Tibial artery (tissue), 4 donors: ENCODE measurements around the gene CDC42EP2.

Experiments
- DNase-seq, 2 donors: peaks; one replicate each; pipeline ENCODE4 v3.0.0-alpha.2; 2019
- H3K27ac ChIP-seq, 2 donors: fragments of 200-600 bp; sonication (generic) in 1 of 2; 1 replicate in 1 of 2; 2 replicates in 1 of 2; pipeline ENCODE4 v1.5.1; 2018 to 2019; ENCODE audit warnings: mild to moderate bottlenecking in 1 of 2
- H3K27me3 ChIP-seq, 2 donors: fragments of 200-600 bp; sonication (generic) in 1 of 2; one replicate each; pipeline versions ENCODE4 v1.5.1 to v1.6.0; 2016 to 2019
- H3K36me3 ChIP-seq, 3 donors: fragments of 200-600 bp; sonication (generic) in 2 of 3; one replicate each; pipeline ENCODE4 v1.5.1; 2016 to 2019; ENCODE audit warnings: mild to moderate bottlenecking in 2 of 3
- H3K4me1 ChIP-seq, 4 donors: fragments of 200-600 bp; sonication (generic) in 2 of 4; 1 replicate in 3 of 4; 2 replicates in 1 of 4; pipeline ENCODE4 v1.5.1; 2016 to 2019
- H3K4me3 ChIP-seq, 2 donors: fragments of 200-600 bp; sonication (generic) in 1 of 2; 1 replicate in 1 of 2; 2 replicates in 1 of 2; pipeline ENCODE4 v1.5.1; 2018 to 2019; ENCODE audit warnings: mild to moderate bottlenecking in 2 of 2
- H3K9me3 ChIP-seq, 3 donors: fragments of 200-600 bp; sonication (generic) in 1 of 3; one replicate each; pipeline ENCODE4 v1.5.1; 2016 to 2019
- CTCF ChIP-seq, 2 experiments: fragments of 200-600 bp in 1 of 2; fragments of 450-650 bp in 1 of 2; IDR thresholded peaks; one replicate each; pipeline ENCODE4 v1.5.1; 2017 to 2019; ENCODE audit warnings: antibody characterized with exemption in 2 of 2, mild to moderate bottlenecking in 1 of 2, moderate library complexity in 1 of 2
- intact Hi-C: fragments of 100-400 bp; cut with DNase I; formaldehyde crosslinking; loops from one replicate; pipeline ENCODE4 v1.15.0; 2023; ENCODE audit warnings: low total_unique reads

The CDC42EP2 gene

GRCh38 chr11:65286686-65287085 is 28.0 kb upstream of the CDC42EP2 start:
- Histone ChIP-seq H3K27ac (no peak overlapping the region), H3K4me1 (peaks cover 0 to 17% (median 0%) of the 10 kb centered on the region in 4 donors), H3K4me3 (no peak overlapping the region), H3K9me3 (no peaks in the 10 kb centered on the region), H3K27me3 (no peaks in the 10 kb centered on the region), H3K36me3 (peaks cover 9 to 65% (median 15%) of the 10 kb centered on the region in 3 donors)
- intact Hi-C loops, result no loop called here
- DNase-seq, result no peak
- TF ChIP-seq CTCF (IDR thresholded peaks at IDR 0.05), result no peak

- no peak for DNase-seq
- Histone ChIP-seq H3K36me3 (peaks cover 4 to 62% (median 7%) of the 10 kb centered on the region in 3 donors), H3K9me3 (no peaks in the 10 kb centered on the region), H3K27ac (no peak overlapping the region), H3K4me1 (peaks cover 0 to 17% (median 0%) of the 10 kb centered on the region in 4 donors), H3K27me3 (no peaks in the 10 kb centered on the region), H3K4me3 (no peak overlapping the region)
- TF ChIP-seq CTCF (IDR thresholded peaks at IDR 0.05), result no peak
- intact Hi-C loops, result no loop called here
Observed at GRCh38 chr11:65287601-65288000, 27.1 kb upstream of the CDC42EP2 start.

GRCh38 chr11:65288706-65289536 is 25.7 kb upstream of the CDC42EP2 start:
- H3K9me3 ChIP-seq, result no peaks in the 10 kb centered on the region
- no peak overlapping the region for H3K27ac ChIP-seq
- DNase-seq, result no peak
- H3K36me3 ChIP-seq, result peaks cover 0 to 68% (median 9%) of the 10 kb centered on the region in 3 donors
- no peak overlapping the region for H3K4me3 ChIP-seq
- TF ChIP-seq CTCF (IDR thresholded peaks at IDR 0.05), result no peak
- no peaks in the 10 kb centered on the region for H3K27me3 ChIP-seq
- intact Hi-C loops, result no loop called here
- H3K4me1 ChIP-seq, result peaks cover 0 to 17% (median 0%) of the 10 kb centered on the region in 4 donors

GRCh38 chr11:65290448-65291165 is 24.1 kb upstream of the CDC42EP2 start:
- Histone ChIP-seq H3K4me3 (no peak overlapping the region), H3K27me3 (no peaks in the 10 kb centered on the region), H3K4me1 (peaks cover 0 to 17% (median 0%) of the 10 kb centered on the region in 4 donors), H3K27ac (peak overlapping the region; percentile 58 to 59), H3K36me3 (peaks cover 4 to 68% (median 25%) of the 10 kb centered on the region in 3 donors), H3K9me3 (no peaks in the 10 kb centered on the region)
- peak; percentile 94 to 97 for DNase-seq
- no peak for TF ChIP-seq CTCF (IDR thresholded peaks at IDR 0.05)
- intact Hi-C loops, result no loop called here

GRCh38 chr11:65291613-65292012 is 23.1 kb upstream of the CDC42EP2 start:
- no peak for DNase-seq
- Histone ChIP-seq H3K4me1 (peaks cover 0 to 17% (median 0%) of the 10 kb centered on the region in 4 donors), H3K4me3 (no peak overlapping the region), H3K36me3 (peaks cover 4 to 68% (median 27%) of the 10 kb centered on the region in 3 donors), H3K9me3 (no peaks in the 10 kb centered on the region), H3K27ac (peak overlapping the region; percentile 58 to 59), H3K27me3 (no peaks in the 10 kb centered on the region)
- no peak for TF ChIP-seq CTCF (IDR thresholded peaks at IDR 0.05)
- intact Hi-C loops, result no loop called here
